Transverse colon (tissue), 3 donors: ENCODE measurements around the gene IL12RB2.

Source experiments
- CTCF ChIP-seq, 5 experiments: fragments of 200-600 bp in 3 of 5; fragments of 450-650 bp in 2 of 5; sonication (generic) in 3 of 5; IDR thresholded peaks; 1 replicate in 2 of 5; 2 replicates in 3 of 5; pipeline ENCODE4 v1.5.1; 2016 to 2017; ENCODE audit warnings: antibody characterized with exemption in 5 of 5, inconsistent platforms in 3 of 5, mild to moderate bottlenecking in 2 of 5, moderate library complexity in 1 of 5
- POLR2A ChIP-seq: fragments of 450-650 bp; IDR thresholded peaks from one replicate; pipeline ENCODE4 v1.6.1; 2016; ENCODE audit warnings: antibody characterized with exemption, mild to moderate bottlenecking, moderate library complexity

DNA sequence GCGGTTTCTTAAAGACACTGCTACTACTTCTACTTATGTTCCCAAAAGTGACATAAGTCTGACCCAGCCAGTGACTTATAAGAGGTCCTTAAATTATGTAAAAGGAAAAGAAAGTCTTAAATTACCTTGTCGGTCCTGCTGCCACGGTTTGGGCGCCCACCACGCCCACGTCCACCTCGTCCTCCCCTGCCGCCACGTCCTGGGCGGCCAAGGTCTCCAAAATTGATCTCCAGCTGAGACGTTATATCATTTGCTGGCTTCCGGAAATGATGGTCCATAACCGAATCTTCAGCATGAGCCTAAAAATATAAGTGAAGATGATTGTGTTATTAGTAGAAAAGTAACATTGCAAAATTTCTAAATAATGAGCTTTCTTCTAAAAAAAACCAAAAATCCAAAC is 107.4 kb downstream of the IL12RB2 start:
- no peak for TF ChIP-seq POLR2A
- TF ChIP-seq CTCF (IDR thresholded peaks at IDR 0.05) = no peak
